GM19240 (cell line): ENCODE results near the gene ZCCHC9.
"Not testable (repeated sequence)": the region's sequence is repeated elsewhere in the genome, so short reads cannot be mapped to it uniquely, and the experiment has no call there.

Experiments used
- DNase-seq: peaks from one replicate; pipeline ENCODE4 v3.0.0; 2011; ENCODE audit warnings: low spot score; ENCODE audit not compliant: insufficient read length

Gene ZCCHC9

GRCh38 chr5:81305785-81306184, 4.4 kb downstream of the ZCCHC9 start:
- no peak for DNase-seq

DNA sequence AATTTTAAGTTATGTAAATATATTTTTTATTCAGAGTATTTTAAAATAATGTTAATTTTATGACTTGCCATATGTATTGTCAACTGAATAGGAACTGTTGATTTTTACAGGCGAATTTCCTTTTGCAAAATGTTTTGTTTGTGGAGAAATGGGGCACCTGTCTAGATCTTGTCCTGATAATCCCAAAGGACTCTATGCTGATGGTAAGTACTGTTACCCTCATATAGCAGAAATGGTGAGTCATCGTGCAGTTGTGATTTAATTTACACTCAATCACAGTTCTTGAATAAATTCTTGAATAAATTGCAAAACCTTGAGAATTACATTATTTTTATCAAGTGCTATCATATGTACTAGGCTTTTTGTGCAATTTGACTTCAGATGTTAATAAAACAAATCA, 7.4 kb downstream of the ZCCHC9 start:
- DNase-seq, result no peak

DNA sequence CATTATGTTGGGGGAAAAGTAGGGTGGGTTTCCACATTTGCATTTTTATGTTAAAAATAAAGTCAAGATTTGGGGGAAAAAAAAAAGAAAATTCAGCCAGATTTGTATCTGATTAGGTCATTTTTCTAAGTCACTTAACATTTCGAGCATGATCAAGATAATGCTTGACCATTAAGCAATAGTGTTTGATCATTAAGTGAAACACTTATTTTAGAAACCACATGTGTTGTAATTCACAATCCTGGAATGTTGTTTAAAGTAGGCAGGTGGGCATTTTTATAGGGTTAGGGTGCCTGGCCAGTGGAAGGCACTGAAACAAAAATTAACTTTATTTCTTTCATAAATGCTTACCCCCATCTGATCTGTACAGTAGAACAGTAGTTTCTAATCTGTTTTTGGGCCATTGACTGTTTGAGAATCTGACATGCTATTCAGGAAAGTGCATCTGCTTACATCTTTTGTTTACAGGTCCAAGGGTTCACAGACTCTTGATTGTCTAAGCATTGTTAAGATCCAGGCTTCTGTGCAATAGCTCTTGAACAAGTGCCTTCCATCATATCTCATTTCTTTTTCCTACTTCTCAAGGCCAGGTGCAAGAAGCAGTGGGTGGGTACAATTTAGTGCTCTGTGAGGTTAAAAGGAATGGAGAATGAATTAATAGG, 9.1 kb downstream of the ZCCHC9 start:
- no peak for DNase-seq

DNA sequence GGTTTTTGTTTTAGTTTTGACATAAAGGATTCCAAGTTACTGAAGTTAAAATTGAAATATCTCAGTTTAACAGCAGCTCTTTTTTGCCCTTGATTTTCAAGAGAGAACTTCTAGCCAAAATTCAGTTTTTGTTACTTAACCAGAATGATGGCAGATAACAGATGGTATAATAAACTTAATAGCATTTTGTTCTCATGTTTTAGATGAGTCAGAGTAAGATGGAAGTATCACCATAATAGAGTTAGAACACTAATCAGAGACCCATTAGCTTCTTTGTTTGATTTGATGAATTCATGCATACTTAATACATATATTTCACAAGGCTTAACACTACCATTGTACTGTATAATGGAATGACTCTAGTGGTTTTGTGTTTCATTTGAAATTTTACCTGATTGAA, 11.9 kb downstream of the ZCCHC9 start:
- DNase-seq, result no peak

- no peak for DNase-seq
Measured at GRCh38 chr5:81313686-81314085, 12.3 kb downstream of the ZCCHC9 start.

GRCh38 chr5:81314581-81314980, 13.2 kb downstream of the ZCCHC9 start:
- DNase-seq, result no peak

DNA sequence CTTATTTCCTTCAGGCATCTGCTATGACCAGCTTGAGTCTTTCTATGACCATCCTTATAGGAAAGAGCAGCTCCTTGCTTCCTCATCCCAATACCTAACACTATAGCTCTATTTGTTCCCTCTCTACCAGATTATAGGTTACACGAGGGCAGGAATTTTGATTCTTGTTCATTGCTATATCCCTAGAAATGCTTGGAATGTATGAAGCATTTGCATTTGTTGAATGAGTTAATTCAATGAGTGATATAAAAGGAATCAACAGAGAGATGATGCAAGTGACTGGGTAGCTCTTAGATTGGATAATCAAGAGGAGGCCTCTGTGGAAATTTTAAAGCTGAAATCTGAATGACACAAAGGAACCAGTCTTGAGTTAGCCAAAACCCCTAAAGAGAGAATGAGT, 13.9 kb downstream of the ZCCHC9 start:
- DNase-seq, result no peak

GRCh38 chr5:81315830-81316229, 14.4 kb downstream of the ZCCHC9 start:
- no peak for DNase-seq

- DNase-seq, result no peak
Measured at GRCh38 chr5:81316571-81316970, 15.2 kb downstream of the ZCCHC9 start.

DNA sequence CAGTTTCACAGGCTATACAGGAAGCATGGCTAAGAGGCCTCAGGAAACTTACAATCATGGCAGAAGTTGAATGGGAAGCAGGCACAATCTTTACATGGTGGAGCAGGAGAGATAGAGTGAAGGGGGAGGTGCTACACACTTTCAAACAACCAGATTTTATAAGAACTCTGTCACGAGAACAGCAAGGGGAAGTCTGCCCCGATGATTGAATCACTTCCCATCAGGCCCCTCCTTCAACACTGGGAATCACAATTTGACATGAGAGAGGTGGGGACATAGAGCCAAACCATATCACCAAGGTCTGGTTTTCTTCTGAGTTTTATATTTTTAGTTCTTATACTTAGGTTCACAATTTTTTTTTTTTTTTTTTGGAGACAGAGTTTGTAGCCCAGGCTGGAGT, 16.1 kb downstream of the ZCCHC9 start:
- no peak for DNase-seq

- no peak for DNase-seq
Measured at GRCh38 chr5:81326554-81326953, 25.2 kb downstream of the ZCCHC9 start.

- no peak for DNase-seq
Measured at GRCh38 chr5:81334304-81335061, 33.1 kb downstream of the ZCCHC9 start.

DNA sequence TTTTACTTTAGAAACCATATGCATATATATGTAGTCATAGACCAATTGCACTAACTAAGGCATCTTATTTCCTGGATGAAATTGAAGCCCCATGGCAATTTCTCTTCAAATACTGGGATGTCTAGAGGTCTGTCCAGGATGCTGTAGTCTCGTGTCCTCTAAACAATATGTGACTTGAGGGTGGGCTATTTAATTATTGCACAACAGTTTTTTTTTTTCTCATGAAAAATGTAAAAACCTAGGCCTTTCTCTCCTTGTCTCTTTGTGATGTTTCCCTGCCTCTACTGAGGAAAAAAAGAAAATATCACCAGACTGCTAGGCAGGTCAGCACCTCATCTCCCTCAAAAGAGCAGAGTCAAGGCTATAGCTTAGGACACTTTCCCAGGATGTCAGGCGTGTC, 34.6 kb downstream of the ZCCHC9 start:
- no peak for DNase-seq

- no peak for DNase-seq
Measured at GRCh38 chr5:81336556-81336955, 35.2 kb downstream of the ZCCHC9 start.

GRCh38 chr5:81337803-81338202, 36.4 kb downstream of the ZCCHC9 start:
- DNase-seq, result no peak

DNA sequence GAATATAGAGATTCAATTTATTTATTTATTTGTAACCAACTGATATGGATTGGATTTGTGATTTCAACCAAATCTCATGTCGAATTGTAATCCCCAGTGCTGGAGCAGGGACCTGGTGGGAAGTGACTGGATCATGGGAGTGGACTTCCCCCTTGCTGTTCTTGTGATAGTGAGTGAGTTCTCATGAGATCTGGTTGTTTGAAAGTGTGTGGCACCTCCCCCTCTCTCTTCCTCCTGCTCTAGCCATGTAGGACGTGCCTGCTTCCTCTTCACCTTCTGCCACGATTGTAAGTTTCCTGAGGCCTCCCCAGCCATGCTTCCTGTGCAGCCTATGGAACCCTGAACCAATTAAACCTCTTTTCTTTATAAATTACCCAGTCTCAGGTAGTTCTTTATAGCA, 36.8 kb downstream of the ZCCHC9 start:
- not testable (repeated sequence) for DNase-seq

- no peak for DNase-seq
Measured at GRCh38 chr5:81344736-81345135, 43.3 kb downstream of the ZCCHC9 start.

DNA sequence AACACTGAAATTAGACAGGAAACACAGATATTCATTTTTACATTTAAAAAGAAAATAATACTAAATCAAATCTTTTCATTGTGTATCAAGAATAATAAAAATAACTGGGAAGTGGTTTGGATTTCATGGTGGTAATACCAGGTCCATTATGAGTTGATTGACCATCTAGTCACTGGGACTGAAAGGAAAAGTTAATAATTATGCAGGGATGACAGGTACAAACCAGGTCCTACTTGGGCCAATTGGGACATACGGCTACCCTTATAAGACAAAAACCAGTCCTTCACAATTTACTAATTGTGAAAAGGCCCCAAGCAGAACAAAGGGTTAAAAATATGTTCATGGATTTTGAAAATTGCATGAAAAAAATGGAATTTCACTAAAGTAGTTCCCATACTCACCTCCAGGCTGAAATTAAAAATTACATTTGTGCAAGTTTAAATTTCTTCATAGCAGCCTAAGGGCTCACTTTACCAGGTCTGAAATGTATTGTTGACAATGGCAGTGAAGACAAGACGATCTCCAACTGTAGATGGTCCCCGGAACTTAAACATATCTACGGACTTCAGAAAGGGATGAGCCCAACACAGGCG, 44.1 kb downstream of the ZCCHC9 start:
- DNase-seq, result no peak

DNA sequence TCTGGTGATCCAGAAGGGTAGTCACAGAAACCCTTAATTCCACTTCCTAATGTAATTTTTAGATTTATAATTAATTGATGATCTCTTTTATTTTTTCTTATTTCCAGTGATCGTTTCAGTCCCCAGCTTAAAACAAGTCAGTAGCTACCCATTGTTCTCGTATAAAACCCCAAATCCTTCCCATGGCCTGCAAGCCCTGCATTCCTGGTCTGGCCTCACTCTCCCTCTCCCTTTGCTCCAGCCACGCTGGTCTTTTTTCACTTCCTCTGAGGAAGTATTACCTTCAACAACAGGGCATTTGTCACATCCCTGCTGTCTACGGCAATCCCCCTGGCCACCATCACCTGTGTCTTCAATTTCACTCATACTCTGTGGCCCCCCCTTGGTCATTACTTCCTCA, 47.8 kb downstream of the ZCCHC9 start:
- DNase-seq, result no peak

- DNase-seq, result no peak
Measured at GRCh38 chr5:81350507-81350906, 49.1 kb downstream of the ZCCHC9 start.

DNA sequence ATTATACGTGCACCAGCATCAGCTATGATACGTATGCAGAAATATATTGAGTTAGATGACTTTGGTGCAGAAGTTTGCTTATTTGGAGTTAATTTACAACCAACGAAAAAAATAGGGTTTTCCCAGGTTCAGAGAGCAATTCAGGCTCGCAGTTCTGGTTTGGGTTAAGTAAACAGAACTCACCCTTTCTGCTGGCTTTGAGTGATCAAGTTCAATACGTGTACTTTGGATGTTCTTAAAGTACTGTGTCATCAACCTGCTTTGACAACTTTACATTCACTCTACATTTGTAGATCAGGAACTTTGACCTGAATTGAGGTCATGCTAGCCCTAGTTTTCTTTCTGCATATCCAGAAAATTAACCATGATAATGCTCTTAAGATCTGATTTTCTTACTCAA, 51.8 kb downstream of the ZCCHC9 start:
- DNase-seq, result no peak

DNA sequence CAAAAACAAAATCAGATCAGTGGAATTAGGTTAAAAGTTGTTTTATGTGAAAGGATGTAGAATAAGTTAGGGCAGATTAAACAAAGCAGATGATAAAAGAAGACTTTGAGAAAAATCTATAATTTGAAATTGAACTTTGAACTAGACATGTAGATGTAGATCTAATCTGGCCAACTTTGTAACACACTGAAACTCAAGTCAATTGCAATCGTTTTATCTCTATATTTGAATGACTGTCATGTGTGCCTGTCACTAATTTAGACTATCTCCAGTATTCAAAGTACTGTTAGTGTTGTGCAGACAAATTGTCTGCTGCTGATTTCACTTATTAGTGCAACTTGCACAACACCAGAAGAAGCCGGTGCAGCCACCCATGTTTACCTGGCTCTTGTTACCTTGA, 52.7 kb downstream of the ZCCHC9 start:
- DNase-seq, result no peak
